Trophoblast cell (in vitro differentiated cells and primary cell): Measurements from ENCODE around the gene LHX1.

ENCODE experiments used
- DNase-seq, 2 donors: peaks; one replicate each; pipeline ENCODE4 v3.0.0-alpha.2; 2016
- H2AFZ ChIP-seq: 2 replicates; pipeline ENCODE4 v1.6.1; 2013; ENCODE audit warnings: low read length, moderate library complexity, mild to moderate bottlenecking; ENCODE audit not compliant: insufficient read depth, poor library complexity
- H2AK5ac ChIP-seq: 2 replicates; pipeline ENCODE4 v1.6.1; 2013; ENCODE audit warnings: mild to moderate bottlenecking, low read length
- H2BK120ac ChIP-seq: 2 replicates; pipeline ENCODE4 v1.6.1; 2013; ENCODE audit warnings: low read length, mild to moderate bottlenecking, moderate library complexity; ENCODE audit not compliant: insufficient read depth, poor library complexity
- H2BK12ac ChIP-seq: 2 replicates; pipeline ENCODE4 v1.6.1; 2013; ENCODE audit warnings: mild to moderate bottlenecking, low read length, moderate library complexity
- H2BK5ac ChIP-seq: 2 replicates; pipeline ENCODE4 v1.6.1; 2013; ENCODE audit warnings: low read length, low read depth, moderate library complexity, mild to moderate bottlenecking; ENCODE audit not compliant: poor library complexity
- H3K14ac ChIP-seq: 2 replicates; pipeline ENCODE4 v1.6.1; 2013; ENCODE audit warnings: mild to moderate bottlenecking, low read length
- H3K18ac ChIP-seq: 2 replicates; pipeline ENCODE4 v1.6.1; 2013; ENCODE audit warnings: mild to moderate bottlenecking, low read length
- H3K23ac ChIP-seq: 2 replicates; pipeline ENCODE4 v1.6.1; 2013; ENCODE audit warnings: low read length
- H3K27ac ChIP-seq: 2 replicates; pipeline ENCODE4 v1.5.1; 2013; ENCODE audit warnings: low read depth, mild to moderate bottlenecking, inconsistent platforms, low read length, moderate library complexity
- H3K27me3 ChIP-seq: 2 replicates; pipeline ENCODE4 v1.6.1; 2013; ENCODE audit warnings: inconsistent platforms, mild to moderate bottlenecking, low read length, moderate library complexity; ENCODE audit not compliant: insufficient read depth
- H3K36me3 ChIP-seq, 2 experiments: 1 replicate in 1 of 2; 2 replicates in 1 of 2; pipeline ENCODE4 v1.6.1; 2013; ENCODE audit warnings: low read length in 2 of 2, mild to moderate bottlenecking in 2 of 2, moderate library complexity in 1 of 2; ENCODE audit not compliant: insufficient read depth in 2 of 2, control insufficient read depth in 1 of 2
- H3K4ac ChIP-seq: 2 replicates; pipeline ENCODE4 v1.6.1; 2013; ENCODE audit warnings: low read depth, mild to moderate bottlenecking, low read length, moderate library complexity
- H3K4me1 ChIP-seq, 2 experiments: 1 replicate in 1 of 2; 2 replicates in 1 of 2; pipeline ENCODE4 v1.6.1; 2013; ENCODE audit warnings: low read length in 2 of 2, mild to moderate bottlenecking in 2 of 2, moderate library complexity in 1 of 2; ENCODE audit not compliant: insufficient read depth in 2 of 2, control insufficient read depth in 1 of 2
- H3K4me2 ChIP-seq: 2 replicates; pipeline ENCODE4 v1.6.1; 2013; ENCODE audit warnings: inconsistent platforms, mild to moderate bottlenecking, low read length, moderate library complexity
- H3K4me3 ChIP-seq: 2 replicates; pipeline ENCODE4 v1.5.1; 2013; ENCODE audit warnings: mild to moderate bottlenecking, low read depth, low read length, inconsistent platforms
- H3K79me1 ChIP-seq: one replicate; pipeline ENCODE4 v1.6.1; 2013; ENCODE audit warnings: low read length
- H3K79me2 ChIP-seq: 2 replicates; pipeline ENCODE4 v1.6.1; 2013; ENCODE audit warnings: low read length, mild to moderate bottlenecking; ENCODE audit not compliant: control insufficient read depth, insufficient read depth, poor library complexity
- H3K9ac ChIP-seq: 2 replicates; pipeline ENCODE4 v1.6.1; 2013; ENCODE audit warnings: mild to moderate bottlenecking, low read length
- H3K9me3 ChIP-seq: 2 replicates; pipeline ENCODE4 v1.6.1; 2013; ENCODE audit warnings: low read depth, mild to moderate bottlenecking, control low read depth, inconsistent platforms, low read length; ENCODE audit not compliant: insufficient read depth
- H4K12ac ChIP-seq: 2 replicates; pipeline ENCODE4 v1.6.1; 2013; ENCODE audit warnings: low read depth, mild to moderate bottlenecking, low read length, moderate library complexity
- H4K8ac ChIP-seq: 2 replicates; pipeline ENCODE4 v1.6.1; 2013; ENCODE audit warnings: low read depth, mild to moderate bottlenecking, low read length, moderate library complexity
- H4K91ac ChIP-seq: one replicate; pipeline ENCODE4 v1.6.1; 2013; ENCODE audit warnings: low read depth, mild to moderate bottlenecking, low read length, moderate library complexity
- WGBS: extraction: QIAGEN DNeasy Blood & Tissue Kit; methylation state at CpG from one replicate; pipeline ENCODE4 v1.1.7; 2013; ENCODE audit warnings: missing lambda C conversion rate; ENCODE audit not compliant: insufficient read length, insufficient coverage; ENCODE audit errors: extremely low coverage; 5-methylcytosine and 5-hydroxymethylcytosine counted together

Gene LHX1

GRCh38 chr17:36926226-36926625 lies 11.0 kb upstream of the LHX1 start:
- no peak overlapping the region for H3K4ac ChIP-seq
- no peak overlapping the region for H3K27ac ChIP-seq
- H3K14ac ChIP-seq, result no peak overlapping the region
- H2AK5ac ChIP-seq, result no peak overlapping the region
- H2BK12ac ChIP-seq, result no peak overlapping the region
- no peak overlapping the region for H3K4me2 ChIP-seq
- H2AFZ ChIP-seq, result no peak overlapping the region
- peaks cover 4% of the 10 kb centered on the region for H3K79me1 ChIP-seq
- no peak overlapping the region for H3K4me3 ChIP-seq
- no peak for DNase-seq
- no peaks in the 10 kb centered on the region for H3K79me2 ChIP-seq
- H3K4me1 ChIP-seq, result peaks cover 21 to 33% of the 10 kb centered on the region in 2 experiments
- H4K12ac ChIP-seq, result no peak overlapping the region
- H2BK120ac ChIP-seq, result no peak overlapping the region
- no peaks in the 10 kb centered on the region for H3K36me3 ChIP-seq
- H4K8ac ChIP-seq, result no peak overlapping the region
- peaks cover under 1% of the 10 kb centered on the region for H3K9me3 ChIP-seq
- no peak overlapping the region for H3K9ac ChIP-seq
- no peak overlapping the region for H4K91ac ChIP-seq
- H3K23ac ChIP-seq, result no peak overlapping the region
- H3K18ac ChIP-seq, result no peak overlapping the region
- H3K27me3 ChIP-seq, result peaks cover 21% of the 10 kb centered on the region
- no peak overlapping the region for H2BK5ac ChIP-seq
- no CpG with 5 or more reads among the region's 3 CpGs for WGBS

DNA sequence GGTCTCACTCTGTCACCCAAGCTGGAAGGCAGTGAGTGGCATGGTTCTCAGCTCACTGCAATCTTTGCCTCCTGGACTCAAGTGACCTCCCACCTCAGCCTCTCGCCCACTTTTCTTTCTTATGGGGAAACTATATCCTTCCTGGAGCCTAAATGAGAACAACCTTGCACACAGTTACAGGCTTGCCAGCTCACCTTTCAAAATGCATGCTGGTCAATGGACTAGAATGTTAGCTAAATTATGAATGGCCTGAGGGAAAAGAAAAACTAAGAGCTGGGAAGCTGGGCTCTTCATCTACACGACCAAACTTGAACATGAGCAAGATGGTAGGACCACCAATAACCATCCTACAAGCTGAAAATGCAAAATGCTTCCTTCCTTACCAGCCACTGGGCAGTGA lies 10.6 kb upstream of the LHX1 start:
- WGBS, result no CpG with 5 or more reads among the region's 2 CpGs
- Histone ChIP-seq H3K9ac (no peak overlapping the region), H3K18ac (no peak overlapping the region), H2BK120ac (no peak overlapping the region), H3K14ac (no peak overlapping the region), H3K4me3 (no peak overlapping the region), H4K8ac (no peak overlapping the region), H3K4ac (no peak overlapping the region), H3K27ac (no peak overlapping the region), H3K36me3 (no peaks in the 10 kb centered on the region), H2BK12ac (no peak overlapping the region), H2AK5ac (no peak overlapping the region), H3K4me1 (peaks cover 17 to 30% of the 10 kb centered on the region in 2 experiments), H3K9me3 (peaks cover 2% of the 10 kb centered on the region), H4K12ac (no peak overlapping the region), H2BK5ac (no peak overlapping the region), H2AFZ (no peak overlapping the region), H3K79me1 (peaks cover 3% of the 10 kb centered on the region), H4K91ac (no peak overlapping the region), H3K4me2 (no peak overlapping the region), H3K79me2 (no peaks in the 10 kb centered on the region), H3K23ac (no peak overlapping the region), H3K27me3 (peaks cover 26% of the 10 kb centered on the region)
- DNase-seq, result peak; percentile 19 to 68

- Histone ChIP-seq H3K14ac (no peak overlapping the region), H2AK5ac (no peak overlapping the region), H3K9ac (no peak overlapping the region), H3K79me1 (no peaks in the 10 kb centered on the region), H2BK12ac (no peak overlapping the region), H3K9me3 (peaks cover 2% of the 10 kb centered on the region), H3K27ac (no peak overlapping the region), H3K4me3 (no peak overlapping the region), H4K91ac (no peak overlapping the region), H3K27me3 (peaks cover 44% of the 10 kb centered on the region), H3K4me2 (no peak overlapping the region), H4K12ac (no peak overlapping the region), H3K4ac (no peak overlapping the region), H4K8ac (no peak overlapping the region), H2BK5ac (no peak overlapping the region), H2AFZ (no peak overlapping the region), H3K36me3 (no peaks in the 10 kb centered on the region), H3K4me1 (peaks cover 4 to 17% of the 10 kb centered on the region in 2 experiments), H3K79me2 (no peaks in the 10 kb centered on the region), H3K18ac (no peak overlapping the region), H2BK120ac (no peak overlapping the region), H3K23ac (no peak overlapping the region)
- DNase-seq, result no peak
- no CpG with 5 or more reads among the region's 13 CpGs for WGBS
These were observed 8.6 kb upstream of the LHX1 start for GRCh38 chr17:36928471-36929345.

GRCh38 chr17:36929851-36930582 lies 7.3 kb upstream of the LHX1 start:
- Histone ChIP-seq H3K4me2 (no peak overlapping the region), H3K4me1 (peaks cover 6 to 24% of the 10 kb centered on the region in 2 experiments), H3K79me2 (no peaks in the 10 kb centered on the region), H2BK120ac (no peak overlapping the region), H3K23ac (no peak overlapping the region), H4K91ac (no peak overlapping the region), H3K27ac (no peak overlapping the region), H2BK12ac (no peak overlapping the region), H3K18ac (no peak overlapping the region), H3K14ac (no peak overlapping the region), H4K8ac (no peak overlapping the region), H2BK5ac (no peak overlapping the region), H3K4ac (no peak overlapping the region), H3K4me3 (no peak overlapping the region), H3K9ac (no peak overlapping the region), H2AK5ac (no peak overlapping the region), H4K12ac (no peak overlapping the region), H3K36me3 (no peaks in the 10 kb centered on the region), H3K27me3 (peaks cover 58% of the 10 kb centered on the region), H2AFZ (no peak overlapping the region), H3K9me3 (peaks cover 10% of the 10 kb centered on the region), H3K79me1 (no peaks in the 10 kb centered on the region)
- DNase-seq, result no peak
- WGBS, result no CpG with 5 or more reads among the region's 16 CpGs
